ENCODE results near the gene ADK. TPM values are rescaled to one million over a fixed set of nuclear protein-coding genes. Genes with fewer than 3 reads are reported as not detected.
A peak's percentile ranks its signal among the peaks of the same experiment; 100 is the strongest.

ADK gene
- total RNA-seq, 4 donors from 2014 or later: 15.9 to 28.8 (median 23.3) TPM

DNA sequence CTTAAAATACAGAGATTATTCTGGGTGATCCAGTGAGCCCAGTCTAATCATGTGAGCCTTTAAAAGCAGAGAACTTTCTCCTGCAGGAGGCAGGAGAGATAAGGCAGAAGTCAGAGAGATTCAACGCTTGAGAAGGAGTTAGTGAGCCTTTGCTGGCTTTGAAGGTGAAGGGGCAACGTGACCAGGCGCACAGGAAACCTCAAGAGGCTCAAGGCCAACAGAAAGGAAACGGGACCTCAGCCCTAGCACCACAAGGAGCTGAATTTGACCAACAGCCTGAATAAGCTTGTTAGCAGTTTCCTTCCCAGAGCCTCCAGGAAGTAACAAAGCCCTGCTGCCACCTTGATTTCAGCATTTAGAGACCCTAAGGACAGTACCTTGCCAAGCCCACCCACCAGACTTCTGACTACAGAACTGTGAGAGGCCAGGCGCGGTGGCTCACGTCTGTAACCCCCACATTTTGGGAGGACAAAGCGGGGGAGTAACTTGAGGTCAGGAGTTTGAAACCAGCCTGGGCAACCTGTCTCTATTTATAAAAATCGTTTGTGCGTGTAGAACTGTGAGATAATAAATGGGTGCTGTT, 588.1 kb downstream of the ADK start:
- intact Hi-C loops (cut with DNase I; ENCODE audit: low total_unique reads): no loop called here
- H3K9me3 ChIP-seq: no peaks in the 10 kb centered on the region

DNA sequence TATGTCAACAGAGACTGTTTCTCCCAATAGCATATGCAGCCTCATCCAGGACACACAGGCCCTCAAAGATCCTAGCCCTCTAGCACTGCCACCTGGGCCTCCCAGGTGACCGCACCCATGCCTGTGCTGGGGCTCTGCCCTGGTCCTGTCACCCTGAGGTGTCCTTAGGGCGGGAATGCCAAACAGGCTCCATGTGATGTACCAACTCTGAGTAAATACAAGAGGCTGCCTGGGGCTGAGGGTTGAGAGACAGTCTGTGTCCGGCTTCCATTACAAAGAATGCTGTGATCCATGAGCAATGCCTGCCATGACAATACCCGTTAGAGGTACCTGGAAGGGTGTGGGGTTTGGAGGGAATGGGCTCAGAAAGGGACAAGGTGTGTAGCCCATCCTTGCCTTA, 592.4 kb downstream of the ADK start:
- Histone ChIP-seq H3K27ac (no peak overlapping the region), H3K4me1 (no peaks in the 10 kb centered on the region), H3K36me3 (no peaks in the 10 kb centered on the region), H3K9me3 (no peaks in the 10 kb centered on the region), H3K4me3 (no peak overlapping the region), H3K27me3 (no peaks in the 10 kb centered on the region)
- TF ChIP-seq CTCF (IDR thresholded peaks at IDR 0.05 in 4 of 5, conservative IDR thresholded peaks at IDR 0.05 in 1 of 5) (no peak), POLR2A (IDR thresholded peaks at IDR 0.05) (no peak)
- intact Hi-C loops (cut with DNase I; ENCODE audit: low total_unique reads): no loop called here
- no peak for ATAC-seq
- DNase-seq: no peak
- in situ Hi-C loops (cut with MboI; ENCODE audit: low sequenced_read_pairs in 4 of 4): no loop called here

More for the DNA sequence above, 588.1 kb downstream of the ADK start:
- ATAC-seq (no peak), DNase-seq (no peak)
- H3K36me3 ChIP-seq: no peaks in the 10 kb centered on the region
- no peaks in the 10 kb centered on the region for H3K27me3 ChIP-seq
- in situ Hi-C loops (cut with MboI; ENCODE audit: low sequenced_read_pairs in 4 of 4): no loop called here
- H3K4me1 ChIP-seq: no peaks in the 10 kb centered on the region
- TF ChIP-seq POLR2A (IDR thresholded peaks at IDR 0.05) (no peak), CTCF (IDR thresholded peaks at IDR 0.05 in 4 of 5, conservative IDR thresholded peaks at IDR 0.05 in 1 of 5) (peak in 1 of 5 experiments; percentile 6)
- H3K27ac ChIP-seq: no peak overlapping the region
- H3K4me3 ChIP-seq: no peak overlapping the region

GRCh38 chr10:74745449-74745848, 594.4 kb downstream of the ADK start:
- TF ChIP-seq CTCF (IDR thresholded peaks at IDR 0.05 in 4 of 5, conservative IDR thresholded peaks at IDR 0.05 in 1 of 5) (no peak), POLR2A (IDR thresholded peaks at IDR 0.05) (no peak)
- intact Hi-C loops (cut with DNase I; ENCODE audit: low total_unique reads): no loop called here

GRCh38 chr10:74746813-74747212, 595.8 kb downstream of the ADK start:
- in situ Hi-C loops (cut with MboI; ENCODE audit: low sequenced_read_pairs in 4 of 4): no loop called here
- H3K9me3 ChIP-seq: no peaks in the 10 kb centered on the region
- H3K4me3 ChIP-seq: no peak overlapping the region
- H3K27ac ChIP-seq: no peak overlapping the region
- H3K36me3 ChIP-seq: no peaks in the 10 kb centered on the region
- no peaks in the 10 kb centered on the region for H3K27me3 ChIP-seq
- no peak for ATAC-seq
- H3K4me1 ChIP-seq: no peaks in the 10 kb centered on the region
- TF ChIP-seq POLR2A (IDR thresholded peaks at IDR 0.05): no peak
- TF ChIP-seq CTCF (IDR thresholded peaks at IDR 0.05 in 4 of 5, conservative IDR thresholded peaks at IDR 0.05 in 1 of 5): no peak
- intact Hi-C loops (cut with DNase I; ENCODE audit: low total_unique reads): no loop called here
- DNase-seq: no peak

More at GRCh38 chr10:74745449-74745848, 594.4 kb downstream of the ADK start:
- no peak for DNase-seq
- in situ Hi-C loops (cut with MboI; ENCODE audit: low sequenced_read_pairs in 4 of 4): no loop called here
- no peaks in the 10 kb centered on the region for H3K27me3 ChIP-seq
- no peaks in the 10 kb centered on the region for H3K4me1 ChIP-seq
- H3K36me3 ChIP-seq: no peaks in the 10 kb centered on the region
- ATAC-seq: no peak
- no peak overlapping the region for H3K27ac ChIP-seq
- H3K9me3 ChIP-seq: no peaks in the 10 kb centered on the region
- no peak overlapping the region for H3K4me3 ChIP-seq
